GM19239 (cell line): ENCODE results near the gene OR2S2.
A peak's percentile ranks its signal among the peaks of the same experiment; 100 is the strongest.

ENCODE experiments used
- DNase-seq: peaks from one replicate; pipeline ENCODE4 v3.0.0; 2011; ENCODE audit warnings: low spot score; ENCODE audit not compliant: insufficient read length
- FAIRE-seq: peaks from 2 replicates; lab custom pipeline; 2011; peaks lifted over from hg19 to GRCh38; lab: Jason Lieb, UNC

Gene OR2S2

GRCh38 chr9:35966433-35966832, 8.5 kb upstream of the OR2S2 start:
- no peak for DNase-seq

GRCh38 chr9:35965011-35965410, 7.1 kb upstream of the OR2S2 start:
- FAIRE-seq (no peak), DNase-seq (no peak)

More at GRCh38 chr9:35966433-35966832, 8.5 kb upstream of the OR2S2 start:
- FAIRE-seq: no peak

- FAIRE-seq: no peak
- no peak for DNase-seq
These were observed 4.4 kb upstream of the OR2S2 start for GRCh38 chr9:35962126-35962906.

GRCh38 chr9:35960039-35960655, 2.2 kb upstream of the OR2S2 start:
- FAIRE-seq (no peak), DNase-seq (no peak)

GRCh38 chr9:35956651-35957050, 1.3 kb downstream of the OR2S2 start:
- DNase-seq: no peak
- FAIRE-seq: no peak

- FAIRE-seq (peak; percentile 71), DNase-seq (peak; percentile 22)
These were observed 2.9 kb downstream of the OR2S2 start for GRCh38 chr9:35954942-35955546.

GRCh38 chr9:35952526-35953191, 5.3 kb downstream of the OR2S2 start:
- DNase-seq (no peak), FAIRE-seq (no peak)

- DNase-seq (no peak), FAIRE-seq (no peak)
These were observed 6.2 kb downstream of the OR2S2 start for GRCh38 chr9:35951736-35952135.

- no peak for FAIRE-seq
- DNase-seq: no peak
These were observed 9.0 kb downstream of the OR2S2 start for GRCh38 chr9:35948901-35949318.

GRCh38 chr9:35948451-35948850, 9.5 kb downstream of the OR2S2 start:
- DNase-seq (no peak), FAIRE-seq (no peak)

GRCh38 chr9:35945341-35946018, 12.5 kb downstream of the OR2S2 start:
- DNase-seq (peak; percentile 25), FAIRE-seq (peak; percentile 76)

GRCh38 chr9:35944841-35945240, 13.1 kb downstream of the OR2S2 start:
- no peak for FAIRE-seq

GRCh38 chr9:35944173-35944572, 13.8 kb downstream of the OR2S2 start:
- DNase-seq: no peak
- FAIRE-seq: no peak

More at GRCh38 chr9:35944841-35945240, 13.1 kb downstream of the OR2S2 start:
- no peak for DNase-seq

GRCh38 chr9:35942286-35942685, 15.7 kb downstream of the OR2S2 start:
- DNase-seq (no peak), FAIRE-seq (no peak)

- no peak for DNase-seq
- no peak for FAIRE-seq
These were observed 17.2 kb downstream of the OR2S2 start for GRCh38 chr9:35940458-35941407.

- DNase-seq: no peak
- no peak for FAIRE-seq
These were observed 18.2 kb downstream of the OR2S2 start for GRCh38 chr9:35939679-35940250.

- no peak for FAIRE-seq
These were observed 19.2 kb downstream of the OR2S2 start for GRCh38 chr9:35938474-35939356.

GRCh38 chr9:35937227-35937626, 20.7 kb downstream of the OR2S2 start:
- no peak for DNase-seq
- FAIRE-seq: no peak

More at GRCh38 chr9:35938474-35939356, 19.2 kb downstream of the OR2S2 start:
- DNase-seq: no peak
